ENCODE measurements around the gene GGCX. TPM values are rescaled to one million over a fixed set of nuclear protein-coding genes. Genes with fewer than 3 reads are reported as not detected.

GGCX gene
- total and polyA plus RNA-seq, 2 of the 13 experiments (the other 11 are each of a cell fraction or from before 2014, with no cell fraction given) = 72.5 to 103 TPM

- no peak for TF ChIP-seq AKNA (CRISPR knock-in tag; IDR thresholded peaks at IDR 0.05; ENCODE audit: borderline replicate concordance)
- TF ChIP-seq RAD51 (IDR thresholded peaks at IDR 0.05; ENCODE audit: borderline replicate concordance) = no peak
- 0 out of 2 replicates have a peak, but pooled peaks have one; percentile 14 for TF ChIP-seq RERE (CRISPR knock-in tag; IDR thresholded peaks at IDR 0.05; ENCODE audit: low read depth)
- no peak for TF ChIP-seq AFF4 (CRISPR knock-in tag; IDR thresholded peaks at IDR 0.05)
- peak; percentile 0; the same call in 1 of the 2 replicates for TF ChIP-seq RNF2 (conservative IDR thresholded peaks at IDR 0.05; ENCODE audit: low read depth)
- no peak for TF ChIP-seq NBN (conservative IDR thresholded peaks at IDR 0.05)
- TF ChIP-seq TSC22D2 (CRISPR knock-in tag; IDR thresholded peaks at IDR 0.05; ENCODE audit: borderline replicate concordance) = no peak
- no peak for TF ChIP-seq SKIL (CRISPR knock-in tag; IDR thresholded peaks at IDR 0.05; ENCODE audit: borderline replicate concordance)
- peak; percentile 53; the same call in 1 of the 2 replicates for TF ChIP-seq TFE3 (CRISPR knock-in tag; IDR thresholded peaks at IDR 0.05)
Measured at GRCh38 chr2:85602476-85603234, 41.4 kb upstream of the GGCX start, which contains the start of gene TMEM150A (continued).

All from HepG2 (cell line).